GM19324 (cell line): ENCODE data around the gene KCNQ1.

ENCODE experiments used
- ATAC-seq: cut with Tn5 transposase; IDR thresholded peaks from one replicate; pipeline ENCODE4 v1.9.1; 2021; ENCODE audit warnings: mild to moderate bottlenecking, moderate library complexity; ENCODE audit not compliant: unreplicated experiment, low FRiP score

Gene KCNQ1

DNA sequence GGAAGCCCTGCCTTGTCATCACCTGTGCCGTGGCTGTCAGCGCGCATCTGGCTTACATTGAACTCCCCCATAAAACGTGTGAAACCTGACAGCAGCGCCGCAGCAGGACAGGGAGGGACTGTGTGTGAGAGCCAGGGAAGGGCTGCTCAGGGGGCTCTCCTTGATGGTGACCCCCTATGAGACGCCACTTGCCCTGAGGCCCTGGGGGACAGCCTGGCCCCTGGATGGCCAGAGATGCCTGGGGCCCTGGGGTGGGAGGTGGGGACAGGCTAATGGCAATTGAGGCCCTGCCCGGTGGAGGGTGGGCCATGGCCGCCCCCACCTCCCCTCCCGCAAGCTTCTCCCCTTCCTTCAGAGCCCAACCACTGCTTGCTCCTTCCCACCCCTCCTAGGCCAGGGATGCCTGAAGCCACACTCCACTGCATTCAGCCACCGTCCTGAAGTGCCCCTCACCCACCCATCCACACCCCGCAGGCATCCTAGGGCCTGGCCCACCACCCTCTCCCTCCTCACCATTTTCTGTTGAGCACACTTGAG is 290.3 kb downstream of the KCNQ1 start:
- no peak for ATAC-seq

- ATAC-seq = no peak
These were observed 291.9 kb downstream of the KCNQ1 start for GRCh38 chr11:2736577-2737225.

DNA sequence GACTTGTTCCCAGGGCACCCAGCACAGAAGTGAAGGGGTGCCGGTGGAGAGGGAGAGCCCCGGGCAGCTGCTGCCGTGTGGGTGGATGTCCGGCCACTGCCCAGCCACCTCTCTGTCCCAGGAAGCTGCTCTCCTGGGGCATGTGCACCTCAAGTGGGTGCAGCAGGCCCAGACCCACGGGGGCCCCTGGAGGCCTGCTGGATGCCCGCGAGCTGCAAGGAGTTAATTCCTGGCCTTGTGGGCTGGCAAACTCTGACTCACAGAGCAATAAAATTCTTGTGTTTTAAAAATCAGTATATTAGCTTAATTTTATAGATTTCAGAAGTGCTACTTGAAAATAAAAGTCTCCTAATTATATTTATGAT is 292.4 kb downstream of the KCNQ1 start:
- no peak for ATAC-seq

- ATAC-seq = no peak
These were observed 293.1 kb downstream of the KCNQ1 start for GRCh38 chr11:2737866-2738265.

DNA sequence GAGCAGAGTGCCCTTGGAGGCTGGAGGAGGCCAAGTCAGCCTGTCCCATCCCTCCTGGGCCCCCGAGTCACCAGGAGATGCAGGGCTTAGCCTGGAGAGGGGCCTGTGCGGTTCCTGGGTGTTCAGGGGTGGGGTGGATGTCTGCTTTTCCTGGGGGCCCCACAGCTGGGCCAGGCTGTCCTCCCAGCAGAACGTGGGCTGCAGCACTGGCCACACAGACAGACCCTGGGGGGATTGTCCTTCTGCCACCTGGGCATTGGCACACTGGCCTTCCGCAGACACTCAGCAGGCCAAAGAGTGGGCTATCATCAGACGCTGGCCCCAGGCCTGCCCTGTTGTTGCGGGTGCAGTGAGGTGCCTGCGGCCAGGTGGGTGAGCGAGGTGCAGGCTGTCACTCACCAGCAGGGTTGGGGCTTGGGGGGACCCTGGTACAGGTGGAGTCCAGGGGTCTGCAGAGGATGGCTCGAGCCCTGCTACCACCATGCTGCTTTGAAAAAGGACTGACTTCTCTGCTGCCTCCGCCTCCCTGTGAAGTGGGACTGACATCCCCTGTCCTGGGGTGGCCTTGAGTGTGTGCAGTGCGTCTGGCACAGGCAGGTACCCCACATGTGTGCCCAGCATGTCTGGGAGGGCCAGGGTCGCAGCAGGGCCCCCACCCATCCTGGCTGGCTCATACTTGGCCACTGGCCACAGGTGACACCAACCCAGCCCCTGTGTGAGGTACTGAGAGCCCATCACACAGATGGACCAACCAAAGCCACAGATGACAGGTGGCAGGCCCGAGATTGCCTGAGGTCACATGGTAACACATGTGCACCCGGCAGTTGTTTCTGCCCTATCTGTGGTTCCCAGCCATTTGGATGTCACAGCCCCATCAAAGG is 294.0 kb downstream of the KCNQ1 start:
- no peak for ATAC-seq

DNA sequence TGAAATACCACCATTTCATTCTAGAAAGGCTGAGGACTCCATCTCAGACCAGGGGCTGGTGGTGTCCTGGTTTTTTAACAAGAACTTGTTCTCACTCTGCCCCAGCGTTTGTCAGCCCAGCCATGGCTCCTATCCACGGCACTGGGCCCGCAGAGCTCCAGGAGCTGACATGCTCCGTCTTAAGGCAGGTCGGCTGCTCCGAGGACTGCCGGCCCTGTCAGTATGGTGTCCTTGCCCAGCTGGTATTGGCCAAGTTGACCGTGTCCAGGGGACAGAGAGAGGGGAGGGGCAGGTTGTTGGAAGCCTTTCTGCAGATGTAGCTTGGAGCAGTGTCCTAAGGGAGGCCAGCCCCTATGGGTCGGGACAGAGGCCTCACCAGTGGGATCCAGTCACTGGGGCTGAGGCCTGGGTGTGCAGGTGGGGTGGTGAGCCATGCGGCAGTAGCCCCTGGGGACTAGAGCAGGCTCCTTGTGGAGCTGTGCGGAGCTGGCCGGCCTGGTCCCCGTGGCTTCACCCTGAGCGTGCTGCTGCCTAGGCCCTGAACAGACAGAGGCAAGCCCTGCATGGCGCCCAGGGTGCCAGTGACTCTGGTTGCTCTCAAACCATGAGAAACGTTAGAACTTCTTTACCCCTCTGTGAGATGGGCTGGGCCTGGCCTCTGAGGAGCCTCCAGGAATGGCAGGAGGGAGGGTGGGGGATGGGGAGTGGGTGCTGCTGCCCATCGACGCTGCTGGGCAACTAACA is 294.9 kb downstream of the KCNQ1 start:
- ATAC-seq = no peak

GRCh38 chr11:2740275-2740940 is 295.6 kb downstream of the KCNQ1 start:
- no peak for ATAC-seq

GRCh38 chr11:2741006-2741376 is 296.2 kb downstream of the KCNQ1 start:
- ATAC-seq = no peak

DNA sequence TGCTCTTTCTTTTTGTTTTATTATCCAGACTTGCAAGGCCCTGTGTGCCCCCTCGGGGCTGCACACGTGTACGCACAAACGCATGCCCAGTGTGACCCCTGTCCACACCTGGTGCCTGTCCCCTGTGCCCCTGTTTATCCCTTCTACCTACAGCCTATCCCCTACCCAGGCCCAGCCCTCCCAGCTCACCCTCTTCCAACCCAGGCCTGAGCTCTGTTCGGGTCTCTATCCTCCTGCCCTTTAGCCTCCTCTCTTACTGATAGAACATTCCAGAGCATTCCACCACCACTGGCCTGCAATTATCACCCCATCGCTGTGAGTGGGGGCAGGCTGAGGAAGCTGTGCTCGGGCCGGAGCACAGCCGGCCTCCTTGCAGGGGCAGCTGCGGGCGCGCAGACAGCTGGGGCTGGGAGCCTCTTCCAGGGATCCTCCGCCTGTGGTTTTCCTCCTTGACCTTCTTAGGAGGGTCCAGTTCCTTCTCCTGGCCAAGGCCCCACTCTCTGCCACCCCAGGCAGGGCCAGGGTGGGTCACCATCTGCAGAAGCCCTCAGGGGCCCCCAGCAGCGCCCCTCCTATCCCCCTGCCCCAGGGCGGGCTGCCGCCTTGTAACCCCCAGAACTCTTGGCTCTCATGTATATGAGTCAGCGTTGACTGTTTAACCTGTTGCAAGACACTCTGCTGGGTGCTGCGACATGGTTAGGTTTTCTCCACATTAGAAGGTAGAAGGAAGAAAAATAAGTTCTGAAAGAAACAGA is 296.7 kb downstream of the KCNQ1 start:
- no peak for ATAC-seq

DNA sequence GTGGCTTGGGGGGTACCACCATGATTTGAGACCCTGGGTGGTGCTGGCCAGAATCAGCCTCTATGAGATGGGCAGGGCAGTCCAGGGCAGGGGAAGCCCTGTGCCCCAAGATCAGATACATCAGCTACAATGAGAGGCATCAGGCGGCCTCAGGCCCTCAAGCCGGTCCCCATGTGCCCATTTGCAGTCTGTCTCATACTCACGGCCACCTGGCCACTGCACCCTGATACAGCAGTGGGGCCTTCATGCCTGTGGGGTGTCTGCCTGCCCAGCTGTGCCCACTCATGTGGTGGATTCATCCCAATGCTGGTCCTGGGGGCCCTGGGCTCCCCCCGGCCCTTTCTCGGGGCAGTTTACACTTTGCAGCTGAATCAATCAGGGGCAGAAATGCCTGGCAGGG is 297.4 kb downstream of the KCNQ1 start:
- ATAC-seq = no peak

DNA sequence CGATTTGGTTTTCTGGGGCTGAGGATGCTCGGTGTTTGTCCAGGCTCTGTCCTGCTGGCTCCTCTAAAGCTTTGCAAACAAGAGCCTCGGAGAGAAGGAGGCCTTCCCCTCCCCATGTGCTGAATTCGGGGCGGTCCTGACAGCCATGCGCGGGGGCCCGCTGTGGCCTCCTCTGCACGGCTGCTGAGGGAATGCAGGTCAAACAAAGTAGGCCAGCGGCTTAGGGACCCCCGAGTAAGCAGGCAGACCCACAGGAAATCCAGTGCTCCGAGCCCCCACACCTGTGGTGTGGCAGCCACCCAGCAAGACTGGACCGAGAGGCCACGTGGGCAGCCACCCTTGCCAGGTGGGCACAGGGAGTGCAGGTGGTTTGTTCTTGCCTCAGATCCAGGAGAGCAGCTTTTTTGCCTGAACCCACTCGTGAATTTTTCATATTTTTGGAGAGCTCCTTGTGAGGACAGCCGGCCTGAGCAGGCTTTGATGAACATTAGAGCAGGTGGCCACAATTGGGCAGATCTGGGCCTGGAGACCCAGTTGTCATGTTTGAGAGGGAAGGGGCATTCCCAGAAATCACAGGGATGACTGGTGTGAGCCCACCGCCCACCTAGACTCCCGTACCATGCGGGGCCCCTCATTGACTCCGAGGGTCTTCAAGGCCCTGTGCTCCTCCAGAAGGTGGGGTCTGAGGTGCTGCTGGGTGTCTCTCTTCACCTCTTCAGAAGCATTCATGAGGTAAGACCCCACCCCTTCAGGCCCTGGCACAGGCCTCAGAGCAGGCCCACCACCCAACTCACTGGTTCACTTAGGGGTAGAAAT is 298.0 kb downstream of the KCNQ1 start:
- no peak for ATAC-seq

GRCh38 chr11:2743427-2744110 is 298.8 kb downstream of the KCNQ1 start:
- no peak for ATAC-seq

DNA sequence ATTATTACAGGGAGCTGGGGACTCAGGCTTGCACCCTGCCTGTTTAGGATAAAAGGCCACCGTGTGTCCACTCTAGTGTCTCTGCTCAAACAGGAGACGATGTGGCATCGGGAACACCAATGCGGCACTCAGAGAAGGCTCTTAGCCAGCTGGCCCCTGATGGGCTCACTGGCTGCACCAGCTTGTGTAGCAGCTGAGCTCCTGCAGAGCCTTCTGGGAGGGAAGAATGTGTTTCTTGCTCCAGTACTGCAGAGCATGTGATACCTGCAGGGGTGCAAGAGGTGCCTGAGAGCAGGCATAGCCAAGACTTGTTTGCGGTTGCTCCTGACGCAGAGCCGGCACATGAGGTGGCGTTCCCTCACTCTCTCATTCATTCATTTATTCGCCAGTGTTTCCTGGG is 299.4 kb downstream of the KCNQ1 start:
- ATAC-seq = no peak

DNA sequence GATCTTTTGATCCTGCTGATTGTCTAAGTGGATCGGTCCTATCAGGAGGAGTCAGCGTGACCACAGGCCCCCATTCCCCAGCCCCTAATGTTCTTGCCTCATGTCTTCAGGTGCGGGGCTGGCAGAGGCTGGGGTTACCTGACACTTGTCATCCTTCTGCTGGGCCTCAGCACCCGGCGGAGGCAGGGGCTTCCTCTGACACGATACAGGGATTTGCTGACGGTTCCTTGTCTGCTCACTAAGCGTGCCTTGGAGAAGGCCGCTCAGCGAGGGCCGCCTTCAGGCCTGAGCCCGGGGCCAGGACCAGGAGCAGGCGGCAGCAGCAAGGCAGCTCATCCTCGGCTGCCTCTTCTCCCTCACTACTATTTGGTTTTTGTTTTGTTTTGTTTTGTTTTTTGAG is 300.7 kb downstream of the KCNQ1 start:
- ATAC-seq = no peak

DNA sequence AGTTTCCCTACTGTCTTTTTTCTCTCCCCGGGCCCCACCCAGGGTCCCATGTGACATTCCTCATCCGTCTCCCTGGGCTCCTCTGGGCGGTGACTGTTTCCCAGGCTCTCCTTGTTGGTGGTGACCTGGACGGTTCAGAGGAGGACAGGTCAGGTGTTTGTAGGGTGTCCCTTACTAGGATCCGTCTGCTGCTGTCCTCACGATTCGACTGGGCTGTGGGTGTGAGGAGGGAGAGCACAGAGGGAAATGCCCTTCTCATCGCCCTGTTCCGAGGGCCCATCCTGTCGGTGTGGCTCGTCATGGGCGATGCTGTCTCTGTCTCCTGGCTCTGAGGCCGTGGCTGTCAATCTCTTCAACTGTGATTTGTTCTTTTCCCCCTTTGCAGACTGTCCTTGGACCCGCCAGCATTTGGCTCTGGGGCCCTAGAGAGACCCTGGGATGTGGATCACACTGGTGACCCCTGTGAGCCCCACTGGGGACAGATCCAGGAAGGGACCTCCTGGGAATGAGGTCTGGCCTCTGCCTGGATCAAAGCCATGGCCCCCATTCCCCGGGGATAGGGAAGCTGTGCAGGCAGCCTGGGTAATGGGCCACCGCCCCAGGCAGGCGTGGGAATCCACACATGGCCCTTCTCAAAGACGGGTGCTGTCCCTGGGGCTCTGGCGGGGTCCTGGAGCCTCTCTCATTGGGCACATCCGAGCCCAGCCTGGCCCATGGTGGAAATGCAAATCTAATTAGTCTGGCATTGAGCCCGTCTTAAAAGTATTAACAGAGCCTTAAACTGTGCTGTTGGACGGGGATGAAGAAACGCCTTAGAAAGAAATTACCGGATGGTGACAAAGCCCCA is 301.8 kb downstream of the KCNQ1 start:
- no peak for ATAC-seq

- no peak for ATAC-seq
These were observed 302.6 kb downstream of the KCNQ1 start for GRCh38 chr11:2747248-2748027.
